AG09309 (cell line): Measurements from ENCODE around the gene CD40LG.
A peak's percentile ranks its signal among the peaks of the same experiment; 100 is the strongest.

Experiments used
- DNase-seq: peaks from one replicate; pipeline ENCODE4 v3.0.0-alpha.2; 2010; ENCODE audit warnings: low read depth
- H3K4me3 ChIP-seq: 2 replicates; pipeline ENCODE4 v1.5.1; 2011; ENCODE audit warnings: mild to moderate bottlenecking, low read depth, low read length, moderate library complexity; ENCODE audit not compliant: control insufficient read depth
- CTCF ChIP-seq: IDR thresholded peaks from 2 replicates; pipeline ENCODE4 v1.5.1; 2011; ENCODE audit warnings: mild to moderate bottlenecking, low read depth, low read length, inconsistent platforms; ENCODE audit not compliant: insufficient read depth, control insufficient read depth; ENCODE audit errors: missing control alignments

The CD40LG gene

GRCh38 chrX:136647677-136648360 is at the start of gene CD40LG:
CD40LG (plus strand) TSS chrX:136648158; CDS start chrX:136648249, 91 bp downstream.
- DNase-seq, result no peak
- no peak for TF ChIP-seq CTCF
- H3K4me3 ChIP-seq, result no peak within 1 kb of the TSS

- H3K4me3 ChIP-seq, result no peak overlapping the region
- no peak for DNase-seq
- TF ChIP-seq CTCF, result no peak
Observed at GRCh38 chrX:136598631-136599030, 49.3 kb upstream of the CD40LG start.

- no peak overlapping the region for H3K4me3 ChIP-seq
Observed at GRCh38 chrX:136600059-136600458, 47.9 kb upstream of the CD40LG start.

GRCh38 chrX:136607236-136607635 is 40.7 kb upstream of the CD40LG start:
- DNase-seq, result no peak
- no peak overlapping the region for H3K4me3 ChIP-seq
- TF ChIP-seq CTCF, result no peak

More at GRCh38 chrX:136600059-136600458, 47.9 kb upstream of the CD40LG start:
- no peak for DNase-seq
- TF ChIP-seq CTCF, result no peak

GRCh38 chrX:136608295-136608933 is 39.5 kb upstream of the CD40LG start:
- no peak for DNase-seq
- no peak overlapping the region for H3K4me3 ChIP-seq
- TF ChIP-seq CTCF, result peak; percentile 25

GRCh38 chrX:136616987-136617685 is 30.8 kb upstream of the CD40LG start:
- no peak for DNase-seq
- no peak for TF ChIP-seq CTCF
- no peak overlapping the region for H3K4me3 ChIP-seq
